HG03025 (cell line): ENCODE measurements around the gene MRPL20.
"Not testable (repeated sequence)": the region's sequence is repeated elsewhere in the genome, so short reads cannot be mapped to it uniquely, and the experiment has no call there.

Source experiments
- ATAC-seq: cut with Tn5 transposase; IDR thresholded peaks from one replicate; pipeline ENCODE4 v1.9.1; 2021; ENCODE audit warnings: mild to moderate bottlenecking, moderate library complexity; ENCODE audit not compliant: unreplicated experiment, low FRiP score

Gene MRPL20

GRCh38 chr1:1406821-1407635 lies at the start of gene MRPL20:
MRPL20 (minus strand) TSS chr1:1407293; CDS start chr1:1407217, 76 bp downstream.
- peak; percentile 63 for ATAC-seq

- not testable (repeated sequence) for ATAC-seq
Observed at GRCh38 chr1:1456683-1457255, 49.7 kb upstream of the MRPL20 start.

- not testable (repeated sequence) for ATAC-seq
Observed at GRCh38 chr1:1455934-1456333, 48.8 kb upstream of the MRPL20 start.

- no peak for ATAC-seq
Observed at GRCh38 chr1:1455366-1455884, 48.3 kb upstream of the MRPL20 start.

GRCh38 chr1:1454286-1455056 lies 47.4 kb upstream of the MRPL20 start:
- ATAC-seq, result not testable (repeated sequence)

GRCh38 chr1:1452882-1453281 lies 45.8 kb upstream of the MRPL20 start:
- ATAC-seq, result no peak

GRCh38 chr1:1452365-1452739 lies 45.3 kb upstream of the MRPL20 start:
- not testable (repeated sequence) for ATAC-seq

- no peak for ATAC-seq
Observed at GRCh38 chr1:1451696-1452364, 44.7 kb upstream of the MRPL20 start.

- ATAC-seq, result not testable (repeated sequence)
Observed at GRCh38 chr1:1450616-1451015, 43.5 kb upstream of the MRPL20 start.

GRCh38 chr1:1449099-1449739 lies 42.1 kb upstream of the MRPL20 start, which contains the start of gene ATAD3C:
ATAD3C (plus strand) TSS chr1:1449689; CDS start chr1:1450684, 995 bp downstream.
- ATAC-seq, result no peak

- not testable (repeated sequence) for ATAC-seq
Observed at GRCh38 chr1:1446631-1447030, 39.5 kb upstream of the MRPL20 start.

GRCh38 chr1:1442069-1442770 lies 35.1 kb upstream of the MRPL20 start:
- no peak for ATAC-seq

GRCh38 chr1:1441002-1441888 lies 34.2 kb upstream of the MRPL20 start:
- ATAC-seq, result no peak

GRCh38 chr1:1440262-1441001 lies 33.3 kb upstream of the MRPL20 start:
- no peak for ATAC-seq

GRCh38 chr1:1439546-1440261 lies 32.6 kb upstream of the MRPL20 start:
- ATAC-seq, result no peak

- ATAC-seq, result no peak
Observed at GRCh38 chr1:1438531-1439381, 31.7 kb upstream of the MRPL20 start.
